ENCODE results near the gene PDCD2L.

DNA sequence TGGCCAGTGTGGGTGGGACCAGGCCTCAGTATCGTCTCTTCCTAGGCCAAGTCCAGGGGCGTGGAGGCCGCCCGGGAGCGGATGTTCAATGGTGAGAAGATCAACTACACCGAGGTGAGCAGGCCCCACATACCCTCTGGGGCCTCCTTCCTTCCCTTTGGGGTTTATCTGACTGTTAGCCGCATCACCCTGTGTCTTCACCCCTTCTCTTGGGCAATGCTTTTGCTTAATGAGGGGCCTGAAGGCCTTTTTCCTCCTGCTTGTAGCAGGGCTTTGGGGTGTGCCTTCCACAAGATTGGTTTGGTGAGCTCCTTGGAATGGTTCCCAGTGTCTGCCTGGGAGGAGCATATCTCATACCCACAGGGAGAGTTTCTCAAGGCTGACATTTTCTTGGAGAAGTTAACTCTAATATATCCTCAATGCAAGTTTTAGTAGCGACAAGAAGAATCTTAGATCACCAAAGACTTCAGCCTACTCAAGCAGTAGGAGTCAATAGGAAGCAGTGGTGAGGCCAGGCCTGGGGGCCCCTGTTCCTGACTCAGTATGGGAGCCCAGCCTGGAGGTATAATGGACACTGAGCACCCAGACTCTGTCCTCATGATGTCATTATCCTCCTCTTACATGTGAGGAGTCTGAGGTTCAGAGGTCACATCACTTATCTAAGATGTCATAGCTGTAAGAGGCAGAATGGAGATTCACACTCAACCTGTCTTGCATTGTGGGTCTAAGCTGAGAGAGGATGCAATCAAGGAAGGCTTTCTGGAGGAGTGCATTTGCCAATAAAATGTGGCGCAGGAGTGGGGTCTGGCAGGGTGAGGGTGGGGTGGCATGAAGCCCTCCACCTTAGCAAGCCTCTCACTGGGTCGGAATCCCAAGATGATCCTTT, 37.2 kb upstream of the PDCD2L start:
- TF ChIP-seq, protein P1, sequence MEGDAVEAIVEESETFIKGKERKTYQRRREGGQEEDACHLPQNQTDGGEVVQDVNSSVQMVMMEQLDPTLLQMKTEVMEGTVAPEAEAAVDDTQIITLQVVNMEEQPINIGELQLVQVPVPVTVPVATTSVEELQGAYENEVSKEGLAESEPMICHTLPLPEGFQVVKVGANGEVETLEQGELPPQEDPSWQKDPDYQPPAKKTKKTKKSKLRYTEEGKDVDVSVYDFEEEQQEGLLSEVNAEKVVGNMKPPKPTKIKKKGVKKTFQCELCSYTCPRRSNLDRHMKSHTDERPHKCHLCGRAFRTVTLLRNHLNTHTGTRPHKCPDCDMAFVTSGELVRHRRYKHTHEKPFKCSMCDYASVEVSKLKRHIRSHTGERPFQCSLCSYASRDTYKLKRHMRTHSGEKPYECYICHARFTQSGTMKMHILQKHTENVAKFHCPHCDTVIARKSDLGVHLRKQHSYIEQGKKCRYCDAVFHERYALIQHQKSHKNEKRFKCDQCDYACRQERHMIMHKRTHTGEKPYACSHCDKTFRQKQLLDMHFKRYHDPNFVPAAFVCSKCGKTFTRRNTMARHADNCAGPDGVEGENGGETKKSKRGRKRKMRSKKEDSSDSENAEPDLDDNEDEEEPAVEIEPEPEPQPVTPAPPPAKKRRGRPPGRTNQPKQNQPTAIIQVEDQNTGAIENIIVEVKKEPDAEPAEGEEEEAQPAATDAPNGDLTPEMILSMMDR (IDR thresholded peaks at IDR 0.05), result no peak
- TF ChIP-seq EP300 (IDR thresholded peaks at IDR 0.05) (no peak), POLR2A (IDR thresholded peaks at IDR 0.05) (no peak)
